ENCODE results near the gene MCF2L.

MCF2L gene

GRCh38 chr13:112964971-112965492 lies 4.0 kb upstream of the MCF2L start:
- no peak overlapping the region for H3K4me3 ChIP-seq (ENCODE audit: control insufficient read depth, low read depth, low read length)
- TF ChIP-seq, protein P1, sequence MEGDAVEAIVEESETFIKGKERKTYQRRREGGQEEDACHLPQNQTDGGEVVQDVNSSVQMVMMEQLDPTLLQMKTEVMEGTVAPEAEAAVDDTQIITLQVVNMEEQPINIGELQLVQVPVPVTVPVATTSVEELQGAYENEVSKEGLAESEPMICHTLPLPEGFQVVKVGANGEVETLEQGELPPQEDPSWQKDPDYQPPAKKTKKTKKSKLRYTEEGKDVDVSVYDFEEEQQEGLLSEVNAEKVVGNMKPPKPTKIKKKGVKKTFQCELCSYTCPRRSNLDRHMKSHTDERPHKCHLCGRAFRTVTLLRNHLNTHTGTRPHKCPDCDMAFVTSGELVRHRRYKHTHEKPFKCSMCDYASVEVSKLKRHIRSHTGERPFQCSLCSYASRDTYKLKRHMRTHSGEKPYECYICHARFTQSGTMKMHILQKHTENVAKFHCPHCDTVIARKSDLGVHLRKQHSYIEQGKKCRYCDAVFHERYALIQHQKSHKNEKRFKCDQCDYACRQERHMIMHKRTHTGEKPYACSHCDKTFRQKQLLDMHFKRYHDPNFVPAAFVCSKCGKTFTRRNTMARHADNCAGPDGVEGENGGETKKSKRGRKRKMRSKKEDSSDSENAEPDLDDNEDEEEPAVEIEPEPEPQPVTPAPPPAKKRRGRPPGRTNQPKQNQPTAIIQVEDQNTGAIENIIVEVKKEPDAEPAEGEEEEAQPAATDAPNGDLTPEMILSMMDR (IDR thresholded peaks at IDR 0.05; ENCODE audit: control insufficient read depth, insufficient read depth, low read depth, low read length, missing control alignments) = no peak
- DNase-seq (ENCODE audit: low read depth) = no peak

- TF ChIP-seq, protein P1 (IDR thresholded peaks at IDR 0.05; ENCODE audit: control insufficient read depth, insufficient read depth, low read depth, low read length, missing control alignments) = no peak
- no peak for DNase-seq (ENCODE audit: low read depth)
- no peak overlapping the region for H3K4me3 ChIP-seq (ENCODE audit: control insufficient read depth, low read depth, low read length)
Measured at GRCh38 chr13:112965573-112966115, 3.4 kb upstream of the MCF2L start.

DNA sequence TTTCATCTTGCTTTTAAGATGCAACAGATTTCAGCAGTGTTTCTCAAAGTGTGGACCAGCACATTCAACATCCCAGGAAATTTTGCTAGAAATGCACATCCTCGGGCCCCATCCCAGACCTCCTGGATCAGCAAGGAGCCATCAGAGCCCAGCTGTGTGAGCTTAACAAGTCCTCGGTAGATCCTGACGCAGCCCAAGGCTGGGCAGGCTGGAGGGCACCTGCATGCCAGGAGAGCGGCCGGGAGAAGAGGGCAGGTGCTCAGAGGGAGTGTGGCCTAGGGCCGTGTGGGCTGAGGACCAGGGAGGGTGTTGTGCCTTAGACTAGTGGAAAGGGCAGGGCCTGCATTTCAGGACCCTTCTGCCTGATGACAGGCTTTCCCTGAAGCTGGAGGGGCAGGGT lies 2.2 kb upstream of the MCF2L start:
- TF ChIP-seq, protein P1 (IDR thresholded peaks at IDR 0.05; ENCODE audit: control insufficient read depth, insufficient read depth, low read depth, low read length, missing control alignments) = no peak
- no peak for DNase-seq (ENCODE audit: low read depth)
- H3K4me3 ChIP-seq (ENCODE audit: control insufficient read depth, low read depth, low read length) = no peak overlapping the region

- H3K4me3 ChIP-seq (ENCODE audit: control insufficient read depth, low read depth, low read length) = no peak overlapping the region
- DNase-seq (ENCODE audit: low read depth) = no peak
- TF ChIP-seq, protein P1 (IDR thresholded peaks at IDR 0.05; ENCODE audit: control insufficient read depth, insufficient read depth, low read depth, low read length, missing control alignments) = no peak
Measured at GRCh38 chr13:112967686-112968379, 1.2 kb upstream of the MCF2L start.

GRCh38 chr13:112968380-112968909 lies 569 bp upstream of the MCF2L start:
- H3K4me3 ChIP-seq (ENCODE audit: control insufficient read depth, low read depth, low read length) = no peak overlapping the region
- TF ChIP-seq, protein P1 (IDR thresholded peaks at IDR 0.05; ENCODE audit: control insufficient read depth, insufficient read depth, low read depth, low read length, missing control alignments) = no peak
- no peak for DNase-seq (ENCODE audit: low read depth)

DNA sequence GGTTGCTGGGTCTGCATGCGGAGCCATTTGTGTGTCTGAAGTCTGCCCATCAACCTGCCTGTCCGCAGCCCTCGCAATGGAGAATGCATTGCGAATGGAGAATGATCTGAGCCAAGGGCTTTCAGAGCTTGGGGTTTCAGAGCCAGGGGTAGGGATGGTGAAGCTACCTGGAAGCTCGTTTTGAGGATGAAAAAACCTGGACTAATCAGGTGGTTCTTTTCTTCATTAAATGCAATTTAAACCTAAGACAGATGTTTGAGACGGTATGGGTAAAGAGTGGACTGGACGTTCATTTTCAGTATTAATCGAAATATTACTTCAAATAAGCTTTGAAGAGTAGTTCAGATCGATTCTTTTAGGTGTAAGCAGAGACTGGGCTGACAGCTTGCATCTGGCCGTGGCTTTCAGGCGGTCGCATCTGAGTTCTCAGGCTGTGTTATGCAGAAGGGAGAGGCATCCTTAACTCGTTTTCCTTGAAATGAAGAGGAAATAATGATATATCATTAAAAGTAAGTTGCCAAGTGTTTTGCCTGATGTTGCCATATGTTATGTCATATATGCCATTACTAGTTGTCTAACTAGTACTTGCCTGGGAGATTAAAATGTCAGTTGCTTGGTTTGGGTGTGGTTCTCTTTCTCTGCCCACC lies 801 bp downstream of the MCF2L start:
- TF ChIP-seq, protein P1 (IDR thresholded peaks at IDR 0.05; ENCODE audit: control insufficient read depth, insufficient read depth, low read depth, low read length, missing control alignments) = no peak
- no peak for DNase-seq (ENCODE audit: low read depth)
- no peak overlapping the region for H3K4me3 ChIP-seq (ENCODE audit: control insufficient read depth, low read depth, low read length)
